ENCODE data around the gene SYNJ2.

GRCh38 chr6:158037771-158038170 is 56.1 kb downstream of the SYNJ2 start:
- TF ChIP-seq, protein P1, sequence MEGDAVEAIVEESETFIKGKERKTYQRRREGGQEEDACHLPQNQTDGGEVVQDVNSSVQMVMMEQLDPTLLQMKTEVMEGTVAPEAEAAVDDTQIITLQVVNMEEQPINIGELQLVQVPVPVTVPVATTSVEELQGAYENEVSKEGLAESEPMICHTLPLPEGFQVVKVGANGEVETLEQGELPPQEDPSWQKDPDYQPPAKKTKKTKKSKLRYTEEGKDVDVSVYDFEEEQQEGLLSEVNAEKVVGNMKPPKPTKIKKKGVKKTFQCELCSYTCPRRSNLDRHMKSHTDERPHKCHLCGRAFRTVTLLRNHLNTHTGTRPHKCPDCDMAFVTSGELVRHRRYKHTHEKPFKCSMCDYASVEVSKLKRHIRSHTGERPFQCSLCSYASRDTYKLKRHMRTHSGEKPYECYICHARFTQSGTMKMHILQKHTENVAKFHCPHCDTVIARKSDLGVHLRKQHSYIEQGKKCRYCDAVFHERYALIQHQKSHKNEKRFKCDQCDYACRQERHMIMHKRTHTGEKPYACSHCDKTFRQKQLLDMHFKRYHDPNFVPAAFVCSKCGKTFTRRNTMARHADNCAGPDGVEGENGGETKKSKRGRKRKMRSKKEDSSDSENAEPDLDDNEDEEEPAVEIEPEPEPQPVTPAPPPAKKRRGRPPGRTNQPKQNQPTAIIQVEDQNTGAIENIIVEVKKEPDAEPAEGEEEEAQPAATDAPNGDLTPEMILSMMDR (IDR thresholded peaks at IDR 0.05; ENCODE audit: extremely low read depth in 1 of 2, insufficient read depth in 1 of 2, low read depth in 1 of 2, low read length in 2 of 2) = no peak
- no peak for TF ChIP-seq POLR2AphosphoS5 (IDR thresholded peaks at IDR 0.05; ENCODE audit: insufficient read depth, low read depth, low read length)
- TF ChIP-seq EZH2 (IDR thresholded peaks at IDR 0.05; ENCODE audit: borderline replicate concordance, low read depth, low read length, severe bottlenecking) = no peak
- no peak for TF ChIP-seq POLR2A (IDR thresholded peaks at IDR 0.05; ENCODE audit: low read depth, low read length)
- no peak for TF ChIP-seq MYC (IDR thresholded peaks at IDR 0.05; ENCODE audit: low read depth, low read length)
